Testis (tissue), 3 donors: ENCODE results near the gene ARL14. TPM values are rescaled to one million over a fixed set of nuclear protein-coding genes. Genes with fewer than 3 reads are reported as not detected.

Source experiments
- DNase-seq: peaks from one replicate; pipeline ENCODE4 v3.0.0-alpha.2; 2019
- H3K27ac ChIP-seq, 2 donors: fragments of 200-600 bp; sonication (generic); one replicate each; pipeline ENCODE4 v1.5.1; 2019
- H3K27me3 ChIP-seq: fragments of 200-600 bp; sonication (generic); one replicate; pipeline ENCODE4 v1.5.1; 2019
- H3K36me3 ChIP-seq: fragments of 200-600 bp; sonication (generic); one replicate; pipeline ENCODE4 v1.5.1; 2017; ENCODE audit warnings: low read depth; ENCODE audit errors: missing control alignments
- H3K4me1 ChIP-seq: fragments of 200-600 bp; sonication (generic); one replicate; pipeline ENCODE4 v1.5.1; 2019
- H3K4me3 ChIP-seq, 2 donors: fragments of 200-600 bp; sonication (generic); one replicate each; pipeline ENCODE4 v1.5.1; 2017 to 2019
- H3K9me3 ChIP-seq: fragments of 200-600 bp; sonication (generic); one replicate; pipeline ENCODE4 v1.5.1; 2017
- CTCF ChIP-seq, 3 experiments: fragments of 450-650 bp in 2 of 3; fragments of 200-600 bp in 1 of 3; sonication (generic) in 1 of 3; IDR thresholded peaks; one replicate each; pipeline ENCODE4 v1.5.1; 2016 to 2019; ENCODE audit warnings: antibody characterized with exemption in 3 of 3, mild to moderate bottlenecking in 2 of 3, moderate library complexity in 1 of 3
- POLR2A ChIP-seq: fragments of 450-650 bp; IDR thresholded peaks from one replicate; pipeline ENCODE4 v1.6.1; 2017; ENCODE audit warnings: antibody characterized with exemption, mild to moderate bottlenecking, moderate library complexity
- WGBS, 2 donors: methylation state at CpG; one replicate each; pipeline ENCODE4 v1.1.5; 2018; 5-methylcytosine and 5-hydroxymethylcytosine counted together
- intact Hi-C: fragments of 100-400 bp; cut with DNase I; formaldehyde crosslinking; loops from one replicate; pipeline ENCODE4 v1.15.1; 2023; ENCODE audit warnings: low total_unique reads
- polyA plus RNA-seq: library from polyadenylated mRNA; stranded (reverse); fragments of 350-450 nt; fragmentation: Illumina TruSeq; extraction: RNeasy Lipid Tissue Mini Kit (QIAGEN cat#74804); gene quantifications from one replicate; pipeline ENCODE4 v1.2.3, GENCODE V29; 2014; ENCODE audit warnings: low read depth, low replicate concordance; ENCODE audit not compliant: insufficient read depth
- total RNA-seq, 2 donors: library from RNA; depleted of rRNA; stranded (reverse); fragments of >200 nt; gene quantifications; one replicate each; pipeline ENCODE4 v1.2.3, GENCODE V29; 2016

The ARL14 gene
- total and polyA plus RNA-seq, 3 donors from 2014 or later, result 0.31 TPM; not detected in 2

DNA sequence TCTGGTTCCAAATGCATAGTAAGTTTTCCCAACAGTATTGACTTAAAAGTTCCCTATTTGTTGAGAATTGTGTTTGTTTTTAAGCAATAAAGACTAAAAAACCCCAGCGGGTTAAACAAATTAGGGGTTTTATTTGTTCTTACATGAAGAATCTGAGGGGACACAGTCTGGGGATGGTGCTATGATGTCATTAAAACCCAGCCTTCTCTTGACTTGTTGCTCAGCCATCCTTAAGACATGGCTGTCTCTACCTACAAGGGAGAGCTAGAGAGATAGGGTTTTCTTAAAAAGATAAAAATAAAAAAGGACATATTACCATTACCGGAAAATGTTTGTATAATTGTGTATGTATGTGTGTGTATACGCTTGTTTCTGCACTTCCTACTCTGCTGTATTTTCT is 11.7 kb upstream of the ARL14 start:
- WGBS, 2 donors, result 71 to 81% methylated on average over 3 of the region's 3 CpGs
- TF ChIP-seq POLR2A (no peak), CTCF (IDR thresholded peaks at IDR 0.05) (no peak)
- Histone ChIP-seq H3K27me3 (no peaks in the 10 kb centered on the region), H3K27ac (no peak overlapping the region), H3K36me3 (no peaks in the 10 kb centered on the region), H3K4me1 (no peaks in the 10 kb centered on the region), H3K4me3 (no peak overlapping the region), H3K9me3 (no peaks in the 10 kb centered on the region)
- no peak for DNase-seq
- intact Hi-C loops, result no loop called here

- Histone ChIP-seq H3K4me3 (no peak overlapping the region), H3K9me3 (no peaks in the 10 kb centered on the region), H3K27me3 (no peaks in the 10 kb centered on the region), H3K36me3 (no peaks in the 10 kb centered on the region), H3K4me1 (no peaks in the 10 kb centered on the region), H3K27ac (no peak overlapping the region)
- no peak for DNase-seq
- intact Hi-C loops, result no loop called here
- TF ChIP-seq POLR2A (no peak), CTCF (IDR thresholded peaks at IDR 0.05) (no peak)
- WGBS, 2 donors, result 70 to 74% methylated on average over 4 of the region's 4 CpGs
Observed at GRCh38 chr3:160665784-160666526, 11.0 kb upstream of the ARL14 start.

- H3K27me3 ChIP-seq, result no peaks in the 10 kb centered on the region
- no peaks in the 10 kb centered on the region for H3K4me1 ChIP-seq
- H3K36me3 ChIP-seq, result no peaks in the 10 kb centered on the region
- intact Hi-C loops, result no loop called here
- no peak for TF ChIP-seq CTCF (IDR thresholded peaks at IDR 0.05)
- TF ChIP-seq POLR2A, result no peak
- DNase-seq, result no peak
- H3K27ac ChIP-seq, result no peak overlapping the region
- H3K9me3 ChIP-seq, result no peaks in the 10 kb centered on the region
- H3K4me3 ChIP-seq, result no peak overlapping the region
Observed at GRCh38 chr3:160667452-160667851, 9.5 kb upstream of the ARL14 start.

GRCh38 chr3:160668454-160668853 is 8.5 kb upstream of the ARL14 start:
- Histone ChIP-seq H3K27ac (no peak overlapping the region), H3K4me1 (no peaks in the 10 kb centered on the region), H3K36me3 (no peaks in the 10 kb centered on the region), H3K27me3 (no peaks in the 10 kb centered on the region), H3K9me3 (no peaks in the 10 kb centered on the region), H3K4me3 (no peak overlapping the region)
- intact Hi-C loops, result no loop called here
- no peak for DNase-seq
- TF ChIP-seq CTCF (IDR thresholded peaks at IDR 0.05) (no peak), POLR2A (no peak)

GRCh38 chr3:160671231-160671630 is 5.7 kb upstream of the ARL14 start:
- H3K36me3 ChIP-seq, result no peaks in the 10 kb centered on the region
- 84 to 90% methylated on average over 6 of the region's 6 CpGs for WGBS, 2 donors
- TF ChIP-seq POLR2A (no peak), CTCF (IDR thresholded peaks at IDR 0.05) (no peak)
- no peak for DNase-seq
- H3K9me3 ChIP-seq, result no peaks in the 10 kb centered on the region
- intact Hi-C loops, result no loop called here
- no peaks in the 10 kb centered on the region for H3K4me1 ChIP-seq
- no peaks in the 10 kb centered on the region for H3K27me3 ChIP-seq
- H3K27ac ChIP-seq, result no peak overlapping the region
- no peak overlapping the region for H3K4me3 ChIP-seq
